ENCODE data around the gene GPAT3. TPM values are rescaled to one million over a fixed set of nuclear protein-coding genes. Genes with fewer than 3 reads are reported as not detected.

GPAT3 gene
- total RNA-seq, 1 experiment from 2014 or later = 34.2 TPM

DNA sequence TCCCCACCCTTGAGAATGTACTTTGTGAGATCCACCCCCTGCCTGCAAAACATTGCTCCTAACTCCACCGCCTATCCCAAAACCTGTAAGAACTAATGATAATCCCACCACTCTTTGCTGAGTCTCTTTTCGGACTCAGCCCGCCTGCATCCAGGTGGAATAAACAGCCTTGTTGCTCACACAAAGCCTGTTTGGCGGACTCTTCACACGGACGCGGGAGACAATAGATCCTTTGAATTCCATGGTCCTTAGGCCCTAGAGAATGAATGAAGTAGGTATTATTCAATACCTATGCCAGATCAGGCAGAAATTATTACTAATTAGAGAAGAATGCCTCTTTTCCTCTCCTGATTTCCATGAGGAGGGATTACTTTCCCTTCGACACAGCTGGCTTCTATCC, 101.0 kb downstream of the GPAT3 start:
- no peaks in the 10 kb centered on the region for H4K20me1 ChIP-seq (ENCODE audit: low read length)
- H3K79me2 ChIP-seq (ENCODE audit: low read length) = no peaks in the 10 kb centered on the region
- H3K4me3 ChIP-seq (ENCODE audit: low read length) = no peak overlapping the region
- ChIA-PET CTCF (no interaction called here), POLR2A (ENCODE audit: unreplicated experiment) (no interaction called here)
- no peaks in the 10 kb centered on the region for H3K9me3 ChIP-seq (ENCODE audit: low read length)
- intact Hi-C loops (cut with micrococcal nuclease) = no loop called here
- no peaks in the 10 kb centered on the region for H3K9me2 ChIP-seq (replicated peaks; ENCODE audit: low read length)
- H3K4me1 ChIP-seq (ENCODE audit: insufficient read depth, low read length) = no peaks in the 10 kb centered on the region
- TF ChIP-seq EZH2 (IDR thresholded peaks at IDR 0.05; ENCODE audit: low read length, unreplicated experiment) (no peak), EZH2phosphoT487 (IDR thresholded peaks at IDR 0.05; ENCODE audit: borderline replicate concordance, low read length) (no peak)
- TF ChIP-seq, protein P1, sequence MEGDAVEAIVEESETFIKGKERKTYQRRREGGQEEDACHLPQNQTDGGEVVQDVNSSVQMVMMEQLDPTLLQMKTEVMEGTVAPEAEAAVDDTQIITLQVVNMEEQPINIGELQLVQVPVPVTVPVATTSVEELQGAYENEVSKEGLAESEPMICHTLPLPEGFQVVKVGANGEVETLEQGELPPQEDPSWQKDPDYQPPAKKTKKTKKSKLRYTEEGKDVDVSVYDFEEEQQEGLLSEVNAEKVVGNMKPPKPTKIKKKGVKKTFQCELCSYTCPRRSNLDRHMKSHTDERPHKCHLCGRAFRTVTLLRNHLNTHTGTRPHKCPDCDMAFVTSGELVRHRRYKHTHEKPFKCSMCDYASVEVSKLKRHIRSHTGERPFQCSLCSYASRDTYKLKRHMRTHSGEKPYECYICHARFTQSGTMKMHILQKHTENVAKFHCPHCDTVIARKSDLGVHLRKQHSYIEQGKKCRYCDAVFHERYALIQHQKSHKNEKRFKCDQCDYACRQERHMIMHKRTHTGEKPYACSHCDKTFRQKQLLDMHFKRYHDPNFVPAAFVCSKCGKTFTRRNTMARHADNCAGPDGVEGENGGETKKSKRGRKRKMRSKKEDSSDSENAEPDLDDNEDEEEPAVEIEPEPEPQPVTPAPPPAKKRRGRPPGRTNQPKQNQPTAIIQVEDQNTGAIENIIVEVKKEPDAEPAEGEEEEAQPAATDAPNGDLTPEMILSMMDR (conservative IDR thresholded peaks at IDR 0.05; ENCODE audit: low read depth, low read length) = no peak
- H3F3A ChIP-seq (ENCODE audit: low read length, unreplicated experiment) = no peaks in the 10 kb centered on the region
- no peaks in the 10 kb centered on the region; the same call in 1 of the 2 replicates for H3K36me3 ChIP-seq (ENCODE audit: low read depth, low read length)
- H3K27me3 ChIP-seq (ENCODE audit: low read length) = no peaks in the 10 kb centered on the region
- DNase-seq = no peak
- no peak overlapping the region for H3K27ac ChIP-seq (ENCODE audit: low read length)
- no peak overlapping the region for H2AFZ ChIP-seq (ENCODE audit: low read length)
- H3K4me2 ChIP-seq (ENCODE audit: low read length) = no peak overlapping the region
- H3K9ac ChIP-seq (ENCODE audit: low read length) = no peak overlapping the region
- no TSS peak for BruUV-seq (replicated peaks)
- ATAC-seq = no peak

DNA sequence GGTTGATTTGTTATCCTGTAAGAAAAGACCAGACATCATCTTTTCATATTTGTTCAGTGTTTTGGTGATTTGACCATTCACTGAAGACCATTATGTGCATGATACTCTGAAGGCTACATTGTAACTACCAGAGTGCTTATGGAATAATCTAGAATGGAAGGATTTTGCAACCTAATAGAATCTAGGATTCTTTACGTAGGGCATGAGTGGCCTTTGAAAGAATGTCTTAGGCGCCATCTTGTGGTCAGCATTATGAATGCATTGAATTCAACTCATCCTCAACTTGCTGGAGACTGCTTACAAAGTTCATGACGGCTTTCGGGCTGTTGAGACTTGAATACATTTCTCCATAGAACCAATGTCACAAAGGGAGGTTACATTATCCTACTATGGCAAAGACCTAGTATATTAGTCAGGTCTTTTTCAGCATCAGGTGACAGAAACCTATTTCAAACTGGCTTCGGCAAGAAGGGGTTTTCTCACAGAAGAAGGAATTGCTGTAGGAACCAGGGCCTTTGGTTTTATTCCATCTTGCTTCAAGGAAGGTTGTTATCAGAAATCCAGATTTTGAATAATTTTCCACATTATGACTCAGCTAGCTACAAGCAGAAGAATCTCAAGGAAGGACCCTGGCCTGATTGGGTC, 104.1 kb downstream of the GPAT3 start:
- ChIA-PET POLR2A (ENCODE audit: unreplicated experiment) (no interaction called here), CTCF (no interaction called here)
- intact Hi-C loops (cut with micrococcal nuclease) = loop anchor here (1.0 to 10.0 kb wide), 6 partner anchors 115 to 358 kb away; partner anchors contain the start of gene COQ2
- Histone ChIP-seq H3K9me2 (replicated peaks; ENCODE audit: low read length) (no peaks in the 10 kb centered on the region), H3K9me3 (ENCODE audit: low read length) (no peaks in the 10 kb centered on the region), H3K79me2 (ENCODE audit: low read length) (no peaks in the 10 kb centered on the region), H3K4me3 (ENCODE audit: low read length) (no peak overlapping the region), H3K27me3 (ENCODE audit: low read length) (no peaks in the 10 kb centered on the region), H2AFZ (ENCODE audit: low read length) (peak overlapping the region; percentile 40; the same call in 1 of the 2 replicates), H3K4me1 (ENCODE audit: insufficient read depth, low read length) (no peaks in the 10 kb centered on the region), H4K20me1 (ENCODE audit: low read length) (no peaks in the 10 kb centered on the region), H3K9ac (ENCODE audit: low read length) (no peak overlapping the region), H3K4me2 (ENCODE audit: low read length) (no peak overlapping the region), H3K36me3 (ENCODE audit: low read depth, low read length) (no peaks in the 10 kb centered on the region; the same call in 1 of the 2 replicates), H3F3A (ENCODE audit: low read length, unreplicated experiment) (no peaks in the 10 kb centered on the region), H3K27ac (ENCODE audit: low read length) (no peak overlapping the region)
- no TSS peak for BruUV-seq (replicated peaks)
- no peak for TF ChIP-seq EZH2 (IDR thresholded peaks at IDR 0.05; ENCODE audit: low read length, unreplicated experiment)
- TF ChIP-seq, protein P1 (conservative IDR thresholded peaks at IDR 0.05; ENCODE audit: low read depth, low read length) = peak; percentile 78
- ATAC-seq (peak; percentile 71), DNase-seq (peak; percentile 84)

DNA sequence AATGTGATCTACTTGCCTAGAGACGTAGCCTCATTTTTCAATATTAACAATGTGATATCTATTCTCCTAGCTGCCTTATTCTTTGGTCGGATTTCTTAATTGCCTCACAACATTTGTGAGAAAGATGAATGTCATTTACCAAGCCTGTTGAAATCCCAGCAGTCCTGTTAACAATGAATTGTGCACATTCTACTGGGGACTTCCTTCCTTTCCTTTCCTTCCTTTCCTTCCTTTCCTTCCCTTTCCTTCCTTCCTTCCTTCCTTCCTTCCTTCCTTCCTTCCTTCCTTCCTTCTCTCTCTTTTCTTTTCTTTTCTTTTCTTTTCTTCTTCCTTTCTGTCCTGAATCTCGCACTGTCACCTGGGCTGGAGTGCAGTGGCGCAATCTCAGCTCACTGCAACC, 107.1 kb downstream of the GPAT3 start:
- ATAC-seq = no peak

More for the DNA sequence above, 107.1 kb downstream of the GPAT3 start:
- Histone ChIP-seq H3K9me2 (replicated peaks; ENCODE audit: low read length) (no peaks in the 10 kb centered on the region), H3K36me3 (ENCODE audit: low read depth, low read length) (no peaks in the 10 kb centered on the region; the same call in 1 of the 2 replicates), H3K27ac (ENCODE audit: low read length) (no peak overlapping the region), H3K79me2 (ENCODE audit: low read length) (no peaks in the 10 kb centered on the region), H4K20me1 (ENCODE audit: low read length) (no peaks in the 10 kb centered on the region), H3K4me3 (ENCODE audit: low read length) (no peak overlapping the region), H3K4me1 (ENCODE audit: insufficient read depth, low read length) (no peaks in the 10 kb centered on the region), H3K9me3 (ENCODE audit: low read length) (no peaks in the 10 kb centered on the region), H3K27me3 (ENCODE audit: low read length) (no peaks in the 10 kb centered on the region), H3K4me2 (ENCODE audit: low read length) (no peak overlapping the region), H2AFZ (ENCODE audit: low read length) (no peak overlapping the region), H3F3A (ENCODE audit: low read length, unreplicated experiment) (no peaks in the 10 kb centered on the region), H3K9ac (ENCODE audit: low read length) (no peak overlapping the region)
- intact Hi-C loops (cut with micrococcal nuclease) = loop anchor here (5.0 to 10.0 kb wide), 3 partner anchors 112 to 361 kb away; partner anchors contain the start of gene COQ2
- BruUV-seq (replicated peaks) = no TSS peak
- CTCF ChIA-PET = no interaction called here
- TF ChIP-seq EZH2phosphoT487 (IDR thresholded peaks at IDR 0.05; ENCODE audit: borderline replicate concordance, low read length) (no peak), EZH2 (IDR thresholded peaks at IDR 0.05; ENCODE audit: low read length, unreplicated experiment) (no peak)
- TF ChIP-seq, protein P1 (conservative IDR thresholded peaks at IDR 0.05; ENCODE audit: low read depth, low read length) = no peak
- POLR2A ChIA-PET (ENCODE audit: unreplicated experiment) = no interaction called here
- no peak for DNase-seq

Measured in PC-3 (cell line).